ENCODE measurements around the gene HABP2. TPM values are rescaled to one million over a fixed set of nuclear protein-coding genes. Genes with fewer than 3 reads are reported as not detected.

The HABP2 gene
- total and polyA plus RNA-seq, 2 experiments from 2014 or later = not detected

- TF ChIP-seq ZNF462 (CRISPR knock-in tag; IDR thresholded peaks at IDR 0.05) = no peak
- TF ChIP-seq NANOG (IDR thresholded peaks at IDR 0.05; ENCODE audit: borderline replicate concordance) = no peak
- no peak for TF ChIP-seq ZNF114 (CRISPR knock-in tag; IDR thresholded peaks at IDR 0.05)
- no peak for TF ChIP-seq ZNF331 (CRISPR knock-in tag; IDR thresholded peaks at IDR 0.05; ENCODE audit: low read depth)
These were observed 3.0 kb upstream of the HABP2 start (continued) for GRCh38 chr10:113549856-113550255.

DNA sequence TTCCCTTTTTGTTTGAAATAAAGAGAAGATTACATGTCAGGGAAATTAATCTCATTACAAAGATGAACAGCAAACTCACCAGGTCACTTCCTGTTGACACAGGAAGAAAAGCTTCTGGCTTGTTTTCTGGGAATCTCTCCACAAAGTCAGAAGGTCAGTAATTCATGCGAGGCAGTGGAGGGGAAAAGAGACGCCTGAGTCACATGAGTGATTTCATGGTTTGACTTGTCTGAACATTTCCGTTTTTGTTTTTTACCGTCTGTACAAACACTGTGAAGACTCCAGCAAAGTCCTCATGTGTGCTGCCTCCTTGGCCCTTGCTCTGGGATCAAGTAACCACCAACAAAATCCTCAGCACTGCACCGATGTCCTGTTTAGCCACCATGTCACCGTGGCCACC lies 2.5 kb upstream of the HABP2 start:
- no peak overlapping the region for H3K4me2 ChIP-seq
- no peak overlapping the region for H3K27ac Mint-ChIP-seq
- H3K4me1 Mint-ChIP-seq = peaks cover 3% of the 10 kb centered on the region; the same call in 1 of the 3 replicates
- no peaks in the 10 kb centered on the region for H3K36me3 ChIP-seq (ENCODE audit: insufficient read depth)
- H4K20me1 ChIP-seq (replicated peaks; ENCODE audit: insufficient read depth) = peaks cover 3% of the 10 kb centered on the region; the same call in 1 of the 2 replicates
- ATAC-seq (no peak), DNase-seq (ENCODE audit: low spot score) (no peak)
- no peaks in the 10 kb centered on the region for H3K4me1 ChIP-seq (ENCODE audit: insufficient read depth)
- H3K9me3 Mint-ChIP-seq = no peaks in the 10 kb centered on the region
- H3K9me2 ChIP-seq (ENCODE audit: insufficient read depth) = no peaks in the 10 kb centered on the region
- no peaks in the 10 kb centered on the region for H3K36me3 Mint-ChIP-seq (ENCODE audit: low read depth)
- no peak overlapping the region for H2AFZ ChIP-seq
- no peaks in the 10 kb centered on the region for H3K79me2 ChIP-seq (replicated peaks; ENCODE audit: insufficient read depth)
- H3K4me3 ChIP-seq = no peak overlapping the region
- no peak for TF ChIP-seq JUNB (IDR thresholded peaks at IDR 0.05; ENCODE audit: unreplicated experiment)
- H3K4me3 Mint-ChIP-seq = no peak overlapping the region
- no peaks in the 10 kb centered on the region for H3F3A ChIP-seq (replicated peaks; ENCODE audit: low read depth)
- peaks cover 56% of the 10 kb centered on the region for H3K27me3 ChIP-seq (ENCODE audit: insufficient read depth)
- peaks cover 40% of the 10 kb centered on the region for H3K27me3 Mint-ChIP-seq (ENCODE audit: insufficient read depth, low read depth, poor library complexity)
- no peak overlapping the region for H3K27ac ChIP-seq (ENCODE audit: low read depth)

DNA sequence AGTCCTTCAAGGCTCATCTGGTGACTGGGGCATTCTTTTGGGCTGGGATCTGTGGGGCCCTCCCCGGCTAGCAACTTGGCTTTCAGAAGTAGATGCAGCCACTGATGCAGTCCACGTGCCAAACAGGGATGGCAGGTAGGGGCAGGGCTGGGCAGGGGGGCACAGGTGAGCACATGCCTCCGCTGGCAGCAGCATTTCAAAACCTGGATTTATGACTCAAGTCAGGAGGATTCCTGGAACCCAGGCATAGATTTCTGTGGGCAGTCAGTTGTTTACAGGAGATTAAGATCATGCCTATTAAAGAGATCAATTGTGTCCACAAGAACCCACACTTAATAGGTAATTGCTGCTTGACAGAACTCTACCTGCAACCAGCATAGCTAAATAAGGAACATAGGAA lies 839 bp upstream of the HABP2 start:
- Histone ChIP-seq H2AFZ (no peak overlapping the region), H3K27me3 (ENCODE audit: insufficient read depth) (peaks cover 72% of the 10 kb centered on the region), H3K9me2 (ENCODE audit: insufficient read depth) (no peaks in the 10 kb centered on the region), H3K4me3 (no peak overlapping the region), H3K79me2 (replicated peaks; ENCODE audit: insufficient read depth) (no peaks in the 10 kb centered on the region), H3F3A (replicated peaks; ENCODE audit: low read depth) (no peaks in the 10 kb centered on the region), H3K27ac (ENCODE audit: low read depth) (no peak overlapping the region), H4K20me1 (replicated peaks; ENCODE audit: insufficient read depth) (peaks cover 3% of the 10 kb centered on the region; the same call in 1 of the 2 replicates), H3K36me3 (ENCODE audit: insufficient read depth) (no peaks in the 10 kb centered on the region), H3K4me1 (ENCODE audit: insufficient read depth) (no peaks in the 10 kb centered on the region), H3K4me2 (no peak overlapping the region)
- DNase-seq (ENCODE audit: low spot score) = no peak
- H3K9me3 Mint-ChIP-seq = no peaks in the 10 kb centered on the region
- H3K27ac Mint-ChIP-seq = no peak overlapping the region
- H3K4me1 Mint-ChIP-seq = peaks cover 5% of the 10 kb centered on the region
- ATAC-seq = no peak
- H3K27me3 Mint-ChIP-seq (ENCODE audit: insufficient read depth, low read depth, poor library complexity) = peaks cover 56% of the 10 kb centered on the region
- H3K36me3 Mint-ChIP-seq (ENCODE audit: low read depth) = no peaks in the 10 kb centered on the region
- H3K4me3 Mint-ChIP-seq = no peak overlapping the region
- TF ChIP-seq JUNB (IDR thresholded peaks at IDR 0.05; ENCODE audit: unreplicated experiment) = no peak
- TF ChIP-seq, protein P1, sequence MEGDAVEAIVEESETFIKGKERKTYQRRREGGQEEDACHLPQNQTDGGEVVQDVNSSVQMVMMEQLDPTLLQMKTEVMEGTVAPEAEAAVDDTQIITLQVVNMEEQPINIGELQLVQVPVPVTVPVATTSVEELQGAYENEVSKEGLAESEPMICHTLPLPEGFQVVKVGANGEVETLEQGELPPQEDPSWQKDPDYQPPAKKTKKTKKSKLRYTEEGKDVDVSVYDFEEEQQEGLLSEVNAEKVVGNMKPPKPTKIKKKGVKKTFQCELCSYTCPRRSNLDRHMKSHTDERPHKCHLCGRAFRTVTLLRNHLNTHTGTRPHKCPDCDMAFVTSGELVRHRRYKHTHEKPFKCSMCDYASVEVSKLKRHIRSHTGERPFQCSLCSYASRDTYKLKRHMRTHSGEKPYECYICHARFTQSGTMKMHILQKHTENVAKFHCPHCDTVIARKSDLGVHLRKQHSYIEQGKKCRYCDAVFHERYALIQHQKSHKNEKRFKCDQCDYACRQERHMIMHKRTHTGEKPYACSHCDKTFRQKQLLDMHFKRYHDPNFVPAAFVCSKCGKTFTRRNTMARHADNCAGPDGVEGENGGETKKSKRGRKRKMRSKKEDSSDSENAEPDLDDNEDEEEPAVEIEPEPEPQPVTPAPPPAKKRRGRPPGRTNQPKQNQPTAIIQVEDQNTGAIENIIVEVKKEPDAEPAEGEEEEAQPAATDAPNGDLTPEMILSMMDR (conservative IDR thresholded peaks at IDR 0.05; ENCODE audit: low read depth in 2 of 2) = no peak

Measured in GM23338 (cell line).